ENCODE data around the gene COL8A1. TPM values are rescaled to one million over a fixed set of nuclear protein-coding genes. Genes with fewer than 3 reads are reported as not detected.

COL8A1 gene
- total and polyA plus RNA-seq, 10 of the 15 experiments (the other 5 are each of a cell fraction or from before 2014, with no cell fraction given): 0.04 to 0.73 (median 0.10) TPM; not detected in 5

GRCh38 chr3:99678896-99679295, 40.5 kb downstream of the COL8A1 start:
- POLR2A ChIA-PET: no interaction called here
- H3K4me2 ChIP-seq (ENCODE audit: control insufficient read depth, insufficient read depth): no peak overlapping the region
- DNase-seq (ENCODE audit: low read depth, low spot score): no peak
- no peaks in the 10 kb centered on the region for H4K20me1 ChIP-seq (ENCODE audit: control insufficient read depth, insufficient read depth)
- H3K4me3 ChIP-seq: no peak overlapping the region
- no TSS peak for BruUV-seq (replicated peaks)
- SMC1A ChIA-PET (ENCODE audit: uncharacterized antibody, unreplicated experiment): no interaction called here
- RAD21 ChIA-PET (ENCODE audit: unreplicated experiment): no interaction called here
- ATAC-seq: no peak
- H3K9ac ChIP-seq (ENCODE audit: control insufficient read depth, insufficient read depth, low read length): no peak overlapping the region
- in situ Hi-C loops (cut with MboI) (no loop called here), intact Hi-C loops (cut with micrococcal nuclease; ENCODE audit: unreplicated experiment) (no loop called here)
- no peaks in the 10 kb centered on the region for H3K4me1 ChIP-seq (ENCODE audit: control insufficient read depth, insufficient read depth, low read length)
- H3K27me3 ChIP-seq (replicated peaks in 1 of 2; ENCODE audit: control insufficient read depth in 2 of 2, insufficient read depth in 2 of 2, low read length in 1 of 2): no peaks in the 10 kb centered on the region
- no peaks in the 10 kb centered on the region for H3K36me3 ChIP-seq (ENCODE audit: control insufficient read depth in 2 of 2, insufficient read depth in 2 of 2, low read length in 1 of 2)
- TF ChIP-seq IRF5 (IDR thresholded peaks at IDR 0.05; ENCODE audit: borderline replicate concordance): no peak
- TF ChIP-seq SUZ12 (IDR thresholded peaks at IDR 0.05; ENCODE audit: unreplicated experiment): no peak
- 50% methylated on average over 2 of the region's 2 CpGs for WGBS (ENCODE audit: insufficient coverage, insufficient replicate concordance, low lambda C conversion rate, missing lambda C conversion rate)
- no peak overlapping the region for H3K27ac ChIP-seq (ENCODE audit: control insufficient read depth, insufficient read depth)
- CTCF ChIA-PET: no interaction called here
- no peak overlapping the region for H2AFZ ChIP-seq (ENCODE audit: control insufficient read depth, low read depth, low read length)
- no peaks in the 10 kb centered on the region for H3K9me3 ChIP-seq (replicated peaks; ENCODE audit: control insufficient read depth, insufficient read depth, low read length)
- H3K79me2 ChIP-seq (ENCODE audit: control insufficient read depth, insufficient read depth, low read length): no peaks in the 10 kb centered on the region
- no peak for FAIRE-seq

- H3K79me2 ChIP-seq (ENCODE audit: control insufficient read depth, insufficient read depth, low read length): no peaks in the 10 kb centered on the region
- in situ Hi-C loops (cut with MboI) (loop anchor here (10.0 kb wide), 1 partner anchor 657 kb away; no protein-coding TSS in a partner anchor), intact Hi-C loops (cut with micrococcal nuclease; ENCODE audit: unreplicated experiment) (loop anchor here (10.0 kb wide), 1 partner anchor 567 kb away; no protein-coding TSS in a partner anchor)
- H3K9ac ChIP-seq (ENCODE audit: control insufficient read depth, insufficient read depth, low read length): no peak overlapping the region
- H3K27me3 ChIP-seq (replicated peaks in 1 of 2; ENCODE audit: control insufficient read depth in 2 of 2, insufficient read depth in 2 of 2, low read length in 1 of 2): no peaks in the 10 kb centered on the region; a peak in 1 of 4 replicates
- H3K4me1 ChIP-seq (ENCODE audit: control insufficient read depth, insufficient read depth, low read length): no peaks in the 10 kb centered on the region
- POLR2A ChIA-PET: no interaction called here
- H3K4me3 ChIP-seq: no peak overlapping the region
- H4K20me1 ChIP-seq (ENCODE audit: control insufficient read depth, insufficient read depth): no peaks in the 10 kb centered on the region
- no peaks in the 10 kb centered on the region for H3K9me3 ChIP-seq (replicated peaks; ENCODE audit: control insufficient read depth, insufficient read depth, low read length)
- SMC1A ChIA-PET (ENCODE audit: uncharacterized antibody, unreplicated experiment): interaction anchor here (2.3 kb wide), 1 partner anchor 25 kb away, joined by 9 read pairs; no protein-coding TSS in a partner anchor
- DNase-seq (ENCODE audit: low read depth, low spot score) (peak; percentile 9), FAIRE-seq (no peak), ATAC-seq (peak; percentile 66)
- RAD21 ChIA-PET (ENCODE audit: unreplicated experiment): no interaction called here
- CTCF ChIA-PET: interaction anchor here (1.3 to 1.6 kb wide), 2 partner anchors 17 to 37 kb away, joined by 5 to 8 read pairs; no protein-coding TSS in a partner anchor
- no peak for TF ChIP-seq ZSCAN29 (IDR thresholded peaks at IDR 0.05)
- no peak for TF ChIP-seq FOS (IDR thresholded peaks at IDR 0.05; ENCODE audit: borderline replicate concordance, extremely low read depth, insufficient read length)
- no peak for TF ChIP-seq CEBPB (IDR thresholded peaks at IDR 0.05; ENCODE audit: borderline replicate concordance in 1 of 2, low read depth in 2 of 2, low read length in 2 of 2)
- TF ChIP-seq NFYA (IDR thresholded peaks at IDR 0.05; ENCODE audit: borderline replicate concordance, low read depth, low read length): no peak
- no peak for TF ChIP-seq LARP7 (IDR thresholded peaks at IDR 0.05)
- no peak for TF ChIP-seq ZNF217 (IDR thresholded peaks at IDR 0.05)
- TF ChIP-seq NBN (IDR thresholded peaks at IDR 0.05): no peak
- TF ChIP-seq PML (IDR thresholded peaks at IDR 0.05; ENCODE audit: low read length): no peak
- no TSS peak for BruUV-seq (replicated peaks)
- H3K27ac ChIP-seq (ENCODE audit: control insufficient read depth, insufficient read depth): no peak overlapping the region
- no peaks in the 10 kb centered on the region for H3K36me3 ChIP-seq (ENCODE audit: control insufficient read depth in 2 of 2, insufficient read depth in 2 of 2, low read length in 1 of 2)
- H2AFZ ChIP-seq (ENCODE audit: control insufficient read depth, low read depth, low read length): no peak overlapping the region
- no peak overlapping the region for H3K4me2 ChIP-seq (ENCODE audit: control insufficient read depth, insufficient read depth)
- WGBS (ENCODE audit: insufficient coverage, insufficient replicate concordance, low lambda C conversion rate, missing lambda C conversion rate): 0% methylated on average over 1 of the region's 1 CpG
Measured at GRCh38 chr3:99681512-99681911, 43.1 kb downstream of the COL8A1 start.

All from GM12878 (cell line).